NB4 (cell line): ENCODE results near the gene EDNRB.

Experiments
- DNase-seq: peaks from one replicate; pipeline ENCODE4 v3.0.0; 2010; ENCODE audit warnings: low read depth
- H3K4me3 ChIP-seq: one replicate; pipeline ENCODE4 v1.5.1; 2011; ENCODE audit warnings: mild to moderate bottlenecking, low read depth, low read length, moderate library complexity
- MYC ChIP-seq: IDR thresholded peaks from 2 replicates; pipeline ENCODE4 v1.6.1; 2011; ENCODE audit warnings: low read depth, low read length
- POLR2A ChIP-seq: IDR thresholded peaks from 2 replicates; pipeline ENCODE4 v1.6.1; 2011; ENCODE audit warnings: mild to moderate bottlenecking; ENCODE audit not compliant: insufficient read length; ENCODE audit errors: extremely low read depth
- TF ChIP-seq, protein P1 (sequence below): IDR thresholded peaks from 2 replicates; pipeline ENCODE4 v1.6.1; 2011; ENCODE audit warnings: low read depth, low read length
- TF ChIP-seq, protein P2 (sequence below): IDR thresholded peaks from one replicate; pipeline ENCODE4 v1.5.1; 2012; ENCODE audit warnings: low read depth, low read length

EDNRB gene

GRCh38 chr13:77893066-77893465 lies 25.6 kb downstream of the EDNRB start:
- no peak for DNase-seq
- TF ChIP-seq MYC = no peak
- TF ChIP-seq POLR2A = no peak
- TF ChIP-seq, protein P1, sequence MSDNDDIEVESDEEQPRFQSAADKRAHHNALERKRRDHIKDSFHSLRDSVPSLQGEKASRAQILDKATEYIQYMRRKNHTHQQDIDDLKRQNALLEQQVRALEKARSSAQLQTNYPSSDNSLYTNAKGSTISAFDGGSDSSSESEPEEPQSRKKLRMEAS = no peak
- TF ChIP-seq, protein P2, sequence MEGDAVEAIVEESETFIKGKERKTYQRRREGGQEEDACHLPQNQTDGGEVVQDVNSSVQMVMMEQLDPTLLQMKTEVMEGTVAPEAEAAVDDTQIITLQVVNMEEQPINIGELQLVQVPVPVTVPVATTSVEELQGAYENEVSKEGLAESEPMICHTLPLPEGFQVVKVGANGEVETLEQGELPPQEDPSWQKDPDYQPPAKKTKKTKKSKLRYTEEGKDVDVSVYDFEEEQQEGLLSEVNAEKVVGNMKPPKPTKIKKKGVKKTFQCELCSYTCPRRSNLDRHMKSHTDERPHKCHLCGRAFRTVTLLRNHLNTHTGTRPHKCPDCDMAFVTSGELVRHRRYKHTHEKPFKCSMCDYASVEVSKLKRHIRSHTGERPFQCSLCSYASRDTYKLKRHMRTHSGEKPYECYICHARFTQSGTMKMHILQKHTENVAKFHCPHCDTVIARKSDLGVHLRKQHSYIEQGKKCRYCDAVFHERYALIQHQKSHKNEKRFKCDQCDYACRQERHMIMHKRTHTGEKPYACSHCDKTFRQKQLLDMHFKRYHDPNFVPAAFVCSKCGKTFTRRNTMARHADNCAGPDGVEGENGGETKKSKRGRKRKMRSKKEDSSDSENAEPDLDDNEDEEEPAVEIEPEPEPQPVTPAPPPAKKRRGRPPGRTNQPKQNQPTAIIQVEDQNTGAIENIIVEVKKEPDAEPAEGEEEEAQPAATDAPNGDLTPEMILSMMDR = no peak
- H3K4me3 ChIP-seq = no peak overlapping the region

- H3K4me3 ChIP-seq = no peak overlapping the region
- DNase-seq = no peak
- TF ChIP-seq MYC (no peak), POLR2A (no peak)
- TF ChIP-seq, protein P2 = no peak
- TF ChIP-seq, protein P1 = no peak
Measured at GRCh38 chr13:77892491-77892890, 26.1 kb downstream of the EDNRB start.

DNA sequence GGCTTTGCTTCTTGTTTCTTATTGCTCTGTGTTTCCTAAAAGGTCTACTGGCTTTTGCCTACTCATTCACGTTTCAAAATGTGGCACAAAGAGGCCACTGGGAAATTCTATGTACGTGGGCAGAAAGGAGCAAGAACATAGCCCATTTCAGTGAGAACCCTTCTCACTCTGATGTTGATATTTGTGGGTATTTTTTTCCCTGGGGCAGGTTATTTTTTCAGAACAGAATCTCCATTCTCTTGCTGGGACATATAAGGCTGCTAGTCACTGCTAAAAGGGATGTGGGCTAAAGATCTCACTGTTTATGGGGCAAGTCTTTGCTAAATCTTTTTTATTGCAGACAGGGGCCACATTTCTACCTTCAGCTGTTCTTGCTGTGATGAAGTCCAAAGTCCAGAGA lies 27.1 kb downstream of the EDNRB start:
- H3K4me3 ChIP-seq = no peak overlapping the region
- TF ChIP-seq, protein P1 = no peak
- TF ChIP-seq POLR2A (no peak), MYC (no peak)
- TF ChIP-seq, protein P2 = no peak
- no peak for DNase-seq

- no peak overlapping the region for H3K4me3 ChIP-seq
- TF ChIP-seq MYC (no peak), POLR2A (no peak)
- TF ChIP-seq, protein P2 = no peak
- TF ChIP-seq, protein P1 = no peak
- DNase-seq = no peak
Measured at GRCh38 chr13:77891041-77891440, 27.6 kb downstream of the EDNRB start.

DNA sequence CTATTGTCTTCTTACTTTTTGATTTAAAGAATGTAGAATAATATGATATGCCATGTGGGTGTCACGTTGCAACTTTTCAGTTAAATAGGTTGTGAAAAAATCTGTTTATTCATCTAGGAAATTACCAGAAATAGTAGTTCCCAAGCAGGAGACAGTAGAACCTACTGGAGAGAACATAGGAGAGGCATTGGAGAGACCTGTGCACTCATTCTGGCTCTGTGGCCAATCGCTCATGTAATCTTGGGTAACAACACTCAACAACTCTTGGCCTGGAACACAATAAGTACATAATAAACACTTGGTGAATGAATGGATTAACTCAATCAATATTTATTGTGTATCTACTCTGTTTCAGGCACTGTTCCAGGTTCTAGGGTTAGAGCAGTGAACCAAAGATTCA lies 35.3 kb downstream of the EDNRB start:
- DNase-seq = no peak
- H3K4me3 ChIP-seq = no peak overlapping the region
- no peak for TF ChIP-seq MYC
- TF ChIP-seq, protein P1 = no peak
- TF ChIP-seq POLR2A = no peak
- TF ChIP-seq, protein P2 = no peak

DNA sequence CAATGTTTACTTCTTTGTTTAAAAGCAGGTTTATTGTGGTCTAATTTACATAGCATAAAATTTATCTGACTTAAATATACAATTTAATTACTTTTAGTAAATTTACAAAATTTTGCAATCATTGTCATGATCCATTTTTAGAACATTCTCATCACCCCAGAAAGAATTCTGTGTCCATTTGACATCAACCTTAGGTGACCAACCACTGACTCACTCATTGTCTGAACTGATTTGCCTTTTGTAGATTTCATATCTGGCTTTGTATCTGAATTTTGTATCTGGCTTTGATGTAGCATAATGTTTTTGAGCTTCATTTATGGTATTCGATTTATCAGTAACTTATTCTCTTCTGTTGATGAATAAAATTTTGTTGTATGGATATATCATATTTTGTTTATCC lies 40.4 kb downstream of the EDNRB start:
- no peak for TF ChIP-seq MYC
- TF ChIP-seq, protein P1 = no peak
- TF ChIP-seq, protein P2 = no peak
- no peak for TF ChIP-seq POLR2A

More for the DNA sequence above, 40.4 kb downstream of the EDNRB start:
- H3K4me3 ChIP-seq = no peak overlapping the region
- DNase-seq = no peak
